GM12878 (cell line): ENCODE data around the gene BICD1. TPM values are rescaled to one million over a fixed set of nuclear protein-coding genes. Genes with fewer than 3 reads are reported as not detected.

Experiments
- ATAC-seq: fragments of 200-7000 bp; cut with Tn5 transposase; 3 replicates; pipeline ENCODE4 v1.9.1; 2020; ENCODE audit warnings: mild to moderate bottlenecking, moderate library complexity
- BruUV-seq: library from RNA; stranded (reverse); fragments of 400-500 nt; replicated peaks from 2 replicates; lab custom pipeline; 2021; lab: Mats Ljungman, UMichigan
- CTCF ChIA-PET: fragments of 300-600 bp; sonication (Branson Sonifier 250); formaldehyde crosslinking; extraction: SDS; loops from one replicate; lab custom pipeline; 2021; ENCODE audit warnings: inconsistent platforms; lab: Yijun Ruan, JAX
- POLR2A ChIA-PET: fragments of 350-600 bp; formaldehyde crosslinking; extraction: SDS; loops from one replicate; lab custom pipeline; 2021; ENCODE audit warnings: inconsistent platforms; lab: Charles Lee
- RAD21 ChIA-PET: fragments of 300-600 bp; sonication (Branson Sonifier 250); formaldehyde crosslinking; loops from one replicate; lab custom pipeline; 2023; ENCODE audit warnings: antibody characterized with exemption; ENCODE audit not compliant: unreplicated experiment; lab: Charles Lee
- SMC1A ChIA-PET: fragments of 300-600 bp; sonication (Branson Sonifier 250); formaldehyde crosslinking; loops from one replicate; lab custom pipeline; 2023; ENCODE audit not compliant: unreplicated experiment, uncharacterized antibody; lab: Charles Lee
- DNase-seq: peaks from one replicate; pipeline ENCODE4 v3.0.0-alpha.2; 2011; ENCODE audit warnings: low read depth, low spot score
- FAIRE-seq: peaks from 3 replicates; lab custom pipeline; 2011; peaks lifted over from hg19 to GRCh38; lab: Jason Lieb, UNC
- H2AFZ ChIP-seq: 2 replicates; pipeline ENCODE4 v1.6.0; 2011; ENCODE audit warnings: low read depth, low read length, control low read depth; ENCODE audit not compliant: control insufficient read depth
- H3K27ac ChIP-seq: 2 replicates; pipeline ENCODE4 v1.5.1; 2011; ENCODE audit warnings: control low read depth; ENCODE audit not compliant: control insufficient read depth, insufficient read depth
- H3K27me3 ChIP-seq, 2 experiments: replicated peaks in 1 of 2; 2 replicates each; pipeline versions ENCODE4 v1.6.0 to v1.6.1; 2011; ENCODE audit warnings: low read length in 1 of 2; ENCODE audit not compliant: control insufficient read depth in 2 of 2, insufficient read depth in 2 of 2
- H3K36me3 ChIP-seq, 2 experiments: 2 replicates each; pipeline ENCODE4 v1.5.1; 2011; ENCODE audit warnings: low read length in 1 of 2; ENCODE audit not compliant: control insufficient read depth in 2 of 2, insufficient read depth in 2 of 2
- H3K4me1 ChIP-seq: 2 replicates; pipeline ENCODE4 v1.6.1; 2011; ENCODE audit warnings: mild to moderate bottlenecking, low read length, moderate library complexity, mixed read lengths; ENCODE audit not compliant: control insufficient read depth, insufficient read depth
- H3K4me2 ChIP-seq: 2 replicates; pipeline ENCODE4 v1.6.0; 2011; ENCODE audit warnings: control low read depth; ENCODE audit not compliant: control insufficient read depth, insufficient read depth
- H3K4me3 ChIP-seq: fragments of 200-600 bp; sonication (generic); 2 replicates; pipeline ENCODE4 v1.5.1; 2016
- H3K79me2 ChIP-seq: 2 replicates; pipeline ENCODE4 v1.6.0; 2011; ENCODE audit warnings: low read length; ENCODE audit not compliant: control insufficient read depth, insufficient read depth
- H3K9ac ChIP-seq: 2 replicates; pipeline ENCODE4 v1.8.0; 2011; ENCODE audit warnings: low read length, control low read depth, mixed read lengths; ENCODE audit not compliant: control insufficient read depth, insufficient read depth
- H3K9me3 ChIP-seq: replicated peaks from 3 replicates; pipeline ENCODE4 v1.5.1; 2011; ENCODE audit warnings: mild to moderate bottlenecking, low read length; ENCODE audit not compliant: control insufficient read depth, insufficient read depth
- H4K20me1 ChIP-seq: 2 replicates; pipeline ENCODE4 v1.6.0; 2011; ENCODE audit not compliant: control insufficient read depth, insufficient read depth
- CBX5 ChIP-seq: sonication (generic); IDR thresholded peaks from 2 replicates; pipeline ENCODE4 v1.6.1; 2016; ENCODE audit warnings: low read depth, moderate library complexity, mild to moderate bottlenecking, inconsistent platforms
- CEBPB ChIP-seq, 2 experiments: fragments of 150-350 bp in 1 of 2; IDR thresholded peaks; 2 replicates each; pipeline ENCODE4 v1.6.1; 2012 to 2014; ENCODE audit warnings: low read depth in 2 of 2, low read length in 2 of 2, borderline replicate concordance in 1 of 2, inconsistent platforms in 1 of 2
- CREM ChIP-seq: IDR thresholded peaks from 2 replicates; pipeline ENCODE4 v1.6.1; 2014; ENCODE audit warnings: antibody characterized with exemption, low read depth
- EP300 ChIP-seq, 2 experiments: fragments of 150-350 bp in 1 of 2; IDR thresholded peaks; 2 replicates each; pipeline ENCODE4 v1.6.1; 2011 to 2012; ENCODE audit warnings: low read depth in 2 of 2, low read length in 2 of 2, borderline replicate concordance in 1 of 2, improper control_type of control experiment in 1 of 2, inconsistent platforms in 1 of 2; ENCODE audit not compliant: control insufficient read depth in 1 of 2
- GABPA ChIP-seq: IDR thresholded peaks from 2 replicates; pipeline ENCODE4 v1.6.1; 2014; ENCODE audit warnings: antibody characterized with exemption, low read depth, mild to moderate bottlenecking, inconsistent platforms
- HDAC2 ChIP-seq: fragments of 200-600 bp; sonication (generic); IDR thresholded peaks from 2 replicates; pipeline ENCODE4 v1.6.1; 2017
- MEF2B ChIP-seq: fragments of 450-650 bp; IDR thresholded peaks from 2 replicates; pipeline ENCODE4 v1.6.1; 2018; ENCODE audit warnings: mild to moderate bottlenecking, moderate library complexity; ENCODE audit not compliant: partially characterized antibody, poor library complexity, severe bottlenecking
- NFYA ChIP-seq: IDR thresholded peaks from 2 replicates; pipeline ENCODE4 v1.6.1; 2011; ENCODE audit warnings: low read depth, mild to moderate bottlenecking, low read length, improper control_type of control experiment, borderline replicate concordance
- NR2C2 ChIP-seq: IDR thresholded peaks from 2 replicates; pipeline ENCODE4 v1.6.1; 2011; ENCODE audit warnings: borderline replicate concordance, low read depth; ENCODE audit not compliant: control insufficient read depth, insufficient read length
- PML ChIP-seq: IDR thresholded peaks from 2 replicates; pipeline ENCODE4 v1.6.1; 2012; ENCODE audit warnings: low read length, inconsistent platforms
- WRNIP1 ChIP-seq: IDR thresholded peaks from 2 replicates; pipeline ENCODE4 v1.6.1; 2011; ENCODE audit warnings: low read depth, low read length, improper control_type of control experiment, borderline replicate concordance
- ZNF384 ChIP-seq: IDR thresholded peaks from 2 replicates; pipeline ENCODE4 v1.6.1; 2012; ENCODE audit warnings: low read depth, mild to moderate bottlenecking, low read length, improper control_type of control experiment, borderline replicate concordance
- WGBS: methylation state at CpG from one replicate; pipeline ENCODE4 v1.1.6; 2016; ENCODE audit warnings: low lambda C conversion rate; ENCODE audit not compliant: insufficient replicate concordance, insufficient coverage; ENCODE audit errors: missing lambda C conversion rate; 5-methylcytosine and 5-hydroxymethylcytosine counted together
- in situ Hi-C: fragments of 300-500 bp; cut with MboI; formaldehyde crosslinking; loops from 9 replicates; pipeline ENCODE4 v1.14.3; 2018; ENCODE audit warnings: mixed read lengths
- intact Hi-C: fragments of 100-400 bp; cut with micrococcal nuclease; formaldehyde crosslinking; loops from one replicate; pipeline ENCODE4 v1.14.2; 2022; ENCODE audit not compliant: unreplicated experiment
- polyA plus RNA-seq, 11 experiments: library from polyadenylated mRNA; depleted of rRNA in 4 of 11; unstranded in 6 of 11; stranded (reverse) in 5 of 11; fragments of >200 nt; fragmentation: Nextera tagmentation in 4 of 11; fragmentation: Illumina TruSeq in 1 of 11; extraction: Ambion mirVana in 4 of 11; extraction: Trizol in 1 of 11; gene quantifications; 1 replicate in 1 of 11; 2 replicates in 10 of 11; pipeline versions ENCODE4 v1.2.1 to v1.2.3, GENCODE V29; 2011 to 2016; ENCODE audit warnings: inconsistent platforms in 2 of 11, missing spikeins in 2 of 11, low read depth in 1 of 11
- total RNA-seq, 4 experiments: library from RNA; depleted of rRNA in 3 of 4; stranded (reverse); fragments of >200 nt in 3 of 4; fragmentation: Illumina TruSeq in 1 of 4; extraction: Trizol in 1 of 4; gene quantifications; 2 replicates each; pipeline versions ENCODE4 v1.2.1 to v1.2.3, GENCODE V29; 2013 to 2021
- TF ChIP-seq, protein P1 (sequence below): fragments of 450-650 bp; IDR thresholded peaks from 2 replicates; pipeline ENCODE4 v1.6.1; 2017; ENCODE audit warnings: mild to moderate bottlenecking, moderate library complexity

Gene BICD1
- total and polyA plus RNA-seq, 10 of the 15 experiments (the other 5 are each of a cell fraction or from before 2014, with no cell fraction given), result 4.7 to 32.5 (median 14.4) TPM

GRCh38 chr12:32191445-32191844 is 84.8 kb downstream of the BICD1 start:
- TF ChIP-seq EP300 (IDR thresholded peaks at IDR 0.05; ENCODE audit: borderline replicate concordance in 1 of 2, control insufficient read depth in 1 of 2, low read depth in 2 of 2, low read length in 2 of 2) (no peak), WRNIP1 (no peak), NFYA (no peak), CEBPB (IDR thresholded peaks at IDR 0.05; ENCODE audit: borderline replicate concordance in 1 of 2, low read depth in 2 of 2, low read length in 2 of 2) (no peak), GABPA (no peak), HDAC2 (no peak), MEF2B (no peak), PML (no peak), CBX5 (no peak), NR2C2 (no peak), CREM (no peak), ZNF384 (no peak)
- TF ChIP-seq, protein P1, sequence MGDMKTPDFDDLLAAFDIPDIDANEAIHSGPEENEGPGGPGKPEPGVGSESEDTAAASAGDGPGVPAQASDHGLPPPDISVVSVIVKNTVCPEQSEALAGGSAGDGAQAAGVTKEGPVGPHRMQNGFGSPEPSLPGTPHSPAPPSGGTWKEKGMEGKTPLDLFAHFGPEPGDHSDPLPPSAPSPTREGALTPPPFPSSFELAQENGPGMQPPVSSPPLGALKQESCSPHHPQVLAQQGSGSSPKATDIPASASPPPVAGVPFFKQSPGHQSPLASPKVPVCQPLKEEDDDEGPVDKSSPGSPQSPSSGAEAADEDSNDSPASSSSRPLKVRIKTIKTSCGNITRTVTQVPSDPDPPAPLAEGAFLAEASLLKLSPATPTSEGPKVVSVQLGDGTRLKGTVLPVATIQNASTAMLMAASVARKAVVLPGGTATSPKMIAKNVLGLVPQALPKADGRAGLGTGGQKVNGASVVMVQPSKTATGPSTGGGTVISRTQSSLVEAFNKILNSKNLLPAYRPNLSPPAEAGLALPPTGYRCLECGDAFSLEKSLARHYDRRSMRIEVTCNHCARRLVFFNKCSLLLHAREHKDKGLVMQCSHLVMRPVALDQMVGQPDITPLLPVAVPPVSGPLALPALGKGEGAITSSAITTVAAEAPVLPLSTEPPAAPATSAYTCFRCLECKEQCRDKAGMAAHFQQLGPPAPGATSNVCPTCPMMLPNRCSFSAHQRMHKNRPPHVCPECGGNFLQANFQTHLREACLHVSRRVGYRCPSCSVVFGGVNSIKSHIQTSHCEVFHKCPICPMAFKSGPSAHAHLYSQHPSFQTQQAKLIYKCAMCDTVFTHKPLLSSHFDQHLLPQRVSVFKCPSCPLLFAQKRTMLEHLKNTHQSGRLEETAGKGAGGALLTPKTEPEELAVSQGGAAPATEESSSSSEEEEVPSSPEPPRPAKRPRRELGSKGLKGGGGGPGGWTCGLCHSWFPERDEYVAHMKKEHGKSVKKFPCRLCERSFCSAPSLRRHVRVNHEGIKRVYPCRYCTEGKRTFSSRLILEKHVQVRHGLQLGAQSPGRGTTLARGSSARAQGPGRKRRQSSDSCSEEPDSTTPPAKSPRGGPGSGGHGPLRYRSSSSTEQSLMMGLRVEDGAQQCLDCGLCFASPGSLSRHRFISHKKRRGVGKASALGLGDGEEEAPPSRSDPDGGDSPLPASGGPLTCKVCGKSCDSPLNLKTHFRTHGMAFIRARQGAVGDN, result no peak
- TF ChIP-seq, all 136 proteins: peak for 0
- no peak overlapping the region for H2AFZ ChIP-seq
- H3K79me2 ChIP-seq, result no peaks in the 10 kb centered on the region
- no peaks in the 10 kb centered on the region; a peak in 1 of 4 replicates for H3K36me3 ChIP-seq
- H4K20me1 ChIP-seq, result no peaks in the 10 kb centered on the region
- RAD21 ChIA-PET, result no interaction called here
- intact Hi-C loops, result no loop called here
- H3K4me3 ChIP-seq, result no peak overlapping the region
- WGBS, result 99% methylated on average over 3 of the region's 3 CpGs
- DNase-seq (no peak), ATAC-seq (no peak), FAIRE-seq (no peak)
- in situ Hi-C loops, result no loop called here
- no TSS peak for BruUV-seq
- H3K27me3 ChIP-seq, result no peaks in the 10 kb centered on the region
- no peaks in the 10 kb centered on the region for H3K4me1 ChIP-seq
- no peak overlapping the region for H3K27ac ChIP-seq
- POLR2A ChIA-PET, result no interaction called here
- no peak overlapping the region for H3K9ac ChIP-seq
- CTCF ChIA-PET, result no interaction called here
- no peak overlapping the region for H3K4me2 ChIP-seq
- H3K9me3 ChIP-seq, result peaks cover 5% of the 10 kb centered on the region; the same call in 2 of the 3 replicates
- SMC1A ChIA-PET, result interaction anchor here (0.9 kb wide), 1 partner anchor 19 kb away, joined by 3 read pairs; no protein-coding TSS in a partner anchor
